Loucy (cell line): ENCODE measurements around the gene INTS13.
"Not testable (repeated sequence)": the region's sequence is repeated elsewhere in the genome, so short reads cannot be mapped to it uniquely, and the experiment has no call there.

Experiments
- EZH2phosphoT487 ChIP-seq: fragments of 200-600 bp; IDR thresholded peaks from 2 replicates; pipeline ENCODE4 v1.6.1; 2018; ENCODE audit warnings: antibody characterized with exemption, mild to moderate bottlenecking, moderate library complexity, borderline replicate concordance
- TF ChIP-seq, protein P1 (sequence below): fragments of 200-600 bp; sonication (generic); conservative IDR thresholded peaks from 2 replicates; pipeline ENCODE4 v1.5.1; 2014; ENCODE audit warnings: mild to moderate bottlenecking, antibody characterized with exemption, low read length

DNA sequence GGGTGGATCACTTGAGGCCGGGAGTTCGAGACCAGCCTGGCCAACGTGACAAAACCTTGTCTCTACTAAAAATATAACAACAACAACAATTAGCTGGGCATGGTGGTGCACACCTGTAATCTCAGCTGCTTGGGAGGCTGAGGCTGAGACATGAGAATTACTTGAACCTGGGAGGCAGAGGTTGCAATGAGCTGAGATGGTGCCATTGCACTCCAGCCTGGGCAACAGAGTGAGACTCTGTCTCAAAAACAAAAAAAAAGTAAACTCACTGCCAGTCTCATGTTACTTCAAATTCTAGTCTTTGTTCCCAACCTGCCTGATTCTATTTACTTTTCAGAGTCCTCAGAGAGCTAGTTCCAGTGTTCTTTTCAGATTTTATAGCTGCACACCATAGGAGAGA, 75.0 kb downstream of the INTS13 start:
- not testable (repeated sequence) for TF ChIP-seq EZH2phosphoT487
- TF ChIP-seq, protein P1, sequence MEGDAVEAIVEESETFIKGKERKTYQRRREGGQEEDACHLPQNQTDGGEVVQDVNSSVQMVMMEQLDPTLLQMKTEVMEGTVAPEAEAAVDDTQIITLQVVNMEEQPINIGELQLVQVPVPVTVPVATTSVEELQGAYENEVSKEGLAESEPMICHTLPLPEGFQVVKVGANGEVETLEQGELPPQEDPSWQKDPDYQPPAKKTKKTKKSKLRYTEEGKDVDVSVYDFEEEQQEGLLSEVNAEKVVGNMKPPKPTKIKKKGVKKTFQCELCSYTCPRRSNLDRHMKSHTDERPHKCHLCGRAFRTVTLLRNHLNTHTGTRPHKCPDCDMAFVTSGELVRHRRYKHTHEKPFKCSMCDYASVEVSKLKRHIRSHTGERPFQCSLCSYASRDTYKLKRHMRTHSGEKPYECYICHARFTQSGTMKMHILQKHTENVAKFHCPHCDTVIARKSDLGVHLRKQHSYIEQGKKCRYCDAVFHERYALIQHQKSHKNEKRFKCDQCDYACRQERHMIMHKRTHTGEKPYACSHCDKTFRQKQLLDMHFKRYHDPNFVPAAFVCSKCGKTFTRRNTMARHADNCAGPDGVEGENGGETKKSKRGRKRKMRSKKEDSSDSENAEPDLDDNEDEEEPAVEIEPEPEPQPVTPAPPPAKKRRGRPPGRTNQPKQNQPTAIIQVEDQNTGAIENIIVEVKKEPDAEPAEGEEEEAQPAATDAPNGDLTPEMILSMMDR = not testable (repeated sequence)
